Measurements from ENCODE around the gene B3GNT9.

B3GNT9 gene

GRCh38 chr16:67109407-67110135 is 41.2 kb downstream of the B3GNT9 start, which contains the start of gene PHAF1:
PHAF1 (plus strand) TSS chr16:67109941; CDS start chr16:67110176, 235 bp downstream.
- DNase-seq, result peak; percentile 96

- DNase-seq, result no peak
Measured at GRCh38 chr16:67108931-67109406, 41.8 kb downstream of the B3GNT9 start.

GRCh38 chr16:67108489-67108888 is 42.3 kb downstream of the B3GNT9 start:
- no peak for DNase-seq

- DNase-seq, result no peak
Measured at GRCh38 chr16:67105881-67106280, 44.9 kb downstream of the B3GNT9 start.

- no peak for DNase-seq
Measured at GRCh38 chr16:67105246-67105645, 45.6 kb downstream of the B3GNT9 start.

- peak; percentile 58 for DNase-seq
Measured at GRCh38 chr16:67104845-67105244, 46.0 kb downstream of the B3GNT9 start.

- DNase-seq, result peak; percentile 29
Measured at GRCh38 chr16:67104061-67104460, 46.7 kb downstream of the B3GNT9 start.

- DNase-seq, result no peak
Measured at GRCh38 chr16:67101311-67102082, 49.3 kb downstream of the B3GNT9 start.

- no peak for DNase-seq
Measured at GRCh38 chr16:67100569-67101310, 50.1 kb downstream of the B3GNT9 start.

GRCh38 chr16:67098599-67098998 is 52.2 kb downstream of the B3GNT9 start:
- no peak for DNase-seq
